Measurements from ENCODE around the gene CHST3.
"Not testable (repeated sequence)": the region's sequence is repeated elsewhere in the genome, so short reads cannot be mapped to it uniquely, and the experiment has no call there.

CHST3 gene

DNA sequence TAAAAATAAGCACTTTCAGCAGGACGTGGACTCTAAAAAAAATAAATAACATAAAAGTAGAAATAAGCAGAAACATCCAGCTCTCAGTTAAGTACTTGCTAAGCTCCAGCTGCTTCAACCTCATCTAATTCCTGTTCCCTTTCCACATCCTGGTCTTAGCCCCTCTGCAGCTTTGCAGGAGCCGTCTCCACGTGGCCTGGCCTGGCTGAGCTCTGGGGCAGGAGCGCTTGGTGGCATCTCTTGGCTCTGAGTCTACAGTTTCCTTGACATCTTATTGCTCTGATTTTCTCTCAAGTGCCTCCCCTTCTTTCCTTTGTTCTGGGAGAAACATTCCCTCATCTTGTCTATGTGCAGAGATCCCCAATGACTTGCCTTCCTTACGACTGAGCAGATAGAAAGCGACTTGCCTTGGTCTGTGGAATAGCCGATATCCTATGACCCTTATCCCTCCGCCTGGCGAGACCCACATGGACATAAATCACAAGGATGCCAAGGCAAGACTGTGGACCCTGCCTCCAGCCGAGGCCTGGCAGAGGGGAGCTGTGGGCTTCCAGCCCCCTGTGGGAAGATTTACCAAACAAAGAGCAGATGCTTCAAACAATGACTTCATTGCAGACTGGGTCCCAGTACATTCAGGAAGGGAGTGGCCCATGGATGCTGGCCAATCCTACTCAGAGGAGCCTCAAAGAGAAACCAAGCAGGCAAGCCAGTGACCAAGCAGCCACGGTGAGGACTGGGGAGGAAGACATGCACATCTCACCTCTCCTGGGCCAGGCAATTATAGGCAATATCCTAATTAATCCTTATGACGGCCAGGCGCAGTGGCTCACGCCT, 62.3 kb downstream of the CHST3 start:
- H3K4me3 ChIP-seq (ENCODE audit: low read depth, low read length): no peak overlapping the region
- TF ChIP-seq MAX (IDR thresholded peaks at IDR 0.05; ENCODE audit: low read depth, low read length): no peak
- TF ChIP-seq MYC (IDR thresholded peaks at IDR 0.05; ENCODE audit: low read depth, low read length): no peak
- TF ChIP-seq POLR2A (IDR thresholded peaks at IDR 0.05; ENCODE audit: extremely low read depth, insufficient read length): no peak
- TF ChIP-seq, protein P1, sequence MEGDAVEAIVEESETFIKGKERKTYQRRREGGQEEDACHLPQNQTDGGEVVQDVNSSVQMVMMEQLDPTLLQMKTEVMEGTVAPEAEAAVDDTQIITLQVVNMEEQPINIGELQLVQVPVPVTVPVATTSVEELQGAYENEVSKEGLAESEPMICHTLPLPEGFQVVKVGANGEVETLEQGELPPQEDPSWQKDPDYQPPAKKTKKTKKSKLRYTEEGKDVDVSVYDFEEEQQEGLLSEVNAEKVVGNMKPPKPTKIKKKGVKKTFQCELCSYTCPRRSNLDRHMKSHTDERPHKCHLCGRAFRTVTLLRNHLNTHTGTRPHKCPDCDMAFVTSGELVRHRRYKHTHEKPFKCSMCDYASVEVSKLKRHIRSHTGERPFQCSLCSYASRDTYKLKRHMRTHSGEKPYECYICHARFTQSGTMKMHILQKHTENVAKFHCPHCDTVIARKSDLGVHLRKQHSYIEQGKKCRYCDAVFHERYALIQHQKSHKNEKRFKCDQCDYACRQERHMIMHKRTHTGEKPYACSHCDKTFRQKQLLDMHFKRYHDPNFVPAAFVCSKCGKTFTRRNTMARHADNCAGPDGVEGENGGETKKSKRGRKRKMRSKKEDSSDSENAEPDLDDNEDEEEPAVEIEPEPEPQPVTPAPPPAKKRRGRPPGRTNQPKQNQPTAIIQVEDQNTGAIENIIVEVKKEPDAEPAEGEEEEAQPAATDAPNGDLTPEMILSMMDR (IDR thresholded peaks at IDR 0.05; ENCODE audit: low read depth, low read length): no peak
- no peak for DNase-seq (ENCODE audit: low read depth)

DNA sequence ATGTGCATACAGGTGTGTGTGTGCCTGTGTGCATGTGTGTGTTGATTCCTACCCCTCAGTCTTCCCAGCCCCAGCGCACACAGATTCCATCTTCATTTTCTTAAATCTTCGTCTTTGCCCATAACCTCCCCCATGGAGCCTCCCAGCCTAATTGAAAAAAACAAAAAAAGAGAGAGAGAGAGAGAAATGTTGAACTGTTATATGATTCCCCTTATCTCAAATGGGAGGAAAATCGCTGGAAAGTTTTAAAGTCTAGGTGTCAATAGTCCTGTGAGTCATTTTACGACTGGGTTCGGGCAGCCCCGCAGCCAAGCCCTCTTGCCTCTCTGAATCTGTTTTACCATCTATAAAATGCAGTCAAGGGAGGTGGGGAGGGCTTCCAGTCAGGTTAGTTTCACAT, 63.3 kb downstream of the CHST3 start:
- no peak for DNase-seq (ENCODE audit: low read depth)
- H3K4me3 ChIP-seq (ENCODE audit: low read depth, low read length): no peak overlapping the region
- no peak for TF ChIP-seq POLR2A (IDR thresholded peaks at IDR 0.05; ENCODE audit: extremely low read depth, insufficient read length)
- TF ChIP-seq, protein P1 (IDR thresholded peaks at IDR 0.05; ENCODE audit: low read depth, low read length): no peak
- no peak for TF ChIP-seq MAX (IDR thresholded peaks at IDR 0.05; ENCODE audit: low read depth, low read length)
- TF ChIP-seq MYC (IDR thresholded peaks at IDR 0.05; ENCODE audit: low read depth, low read length): no peak

DNA sequence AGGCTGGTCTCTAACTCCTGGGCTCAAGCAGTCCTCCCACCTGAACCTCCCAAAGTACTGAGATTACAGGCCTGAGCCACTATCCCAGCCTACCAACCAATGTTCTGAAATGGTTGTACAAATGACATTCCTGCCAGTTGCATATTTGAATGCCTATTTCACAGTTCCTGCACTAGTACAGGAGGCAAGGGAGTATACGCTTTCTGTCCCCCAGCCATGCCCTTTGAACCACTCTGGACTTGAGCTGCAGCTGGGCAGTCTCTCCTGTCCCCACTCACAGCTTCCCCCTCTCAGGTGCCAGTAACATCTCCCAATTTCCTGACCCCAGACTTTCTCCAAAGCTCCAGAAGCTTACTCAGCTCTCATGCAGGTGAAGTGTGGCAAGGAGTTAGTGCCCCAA, 65.2 kb downstream of the CHST3 start:
- no peak overlapping the region for H3K4me3 ChIP-seq (ENCODE audit: low read depth, low read length)
- TF ChIP-seq, protein P1 (IDR thresholded peaks at IDR 0.05; ENCODE audit: low read depth, low read length): no peak
- no peak for TF ChIP-seq MYC (IDR thresholded peaks at IDR 0.05; ENCODE audit: low read depth, low read length)
- TF ChIP-seq POLR2A (IDR thresholded peaks at IDR 0.05; ENCODE audit: extremely low read depth, insufficient read length): no peak
- TF ChIP-seq MAX (IDR thresholded peaks at IDR 0.05; ENCODE audit: low read depth, low read length): no peak
- no peak for DNase-seq (ENCODE audit: low read depth)

GRCh38 chr10:72030762-72031543, 66.8 kb downstream of the CHST3 start:
- no peak for TF ChIP-seq MAX (IDR thresholded peaks at IDR 0.05; ENCODE audit: low read depth, low read length)
- TF ChIP-seq, protein P1 (IDR thresholded peaks at IDR 0.05; ENCODE audit: low read depth, low read length): no peak
- DNase-seq (ENCODE audit: low read depth): no peak

DNA sequence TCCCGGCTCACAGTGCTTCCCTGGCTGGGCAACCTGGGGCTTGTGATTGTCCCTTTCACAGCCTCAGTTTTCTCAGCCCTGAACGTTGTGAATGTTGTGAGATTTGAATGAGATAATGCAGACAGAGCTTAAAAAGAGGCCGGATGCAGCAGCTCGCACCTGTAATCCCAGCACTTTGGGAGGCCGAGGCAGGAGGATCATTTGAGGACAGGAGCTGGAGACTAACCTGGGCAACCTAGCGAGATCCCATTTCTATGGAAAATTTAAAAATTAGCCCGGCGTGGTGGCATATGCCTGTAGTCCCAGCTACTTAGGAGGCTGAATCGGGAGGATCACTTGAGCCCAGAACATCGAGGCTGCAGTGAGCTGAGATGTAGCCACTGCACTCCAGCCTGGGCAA, 67.5 kb downstream of the CHST3 start:
- no peak for DNase-seq (ENCODE audit: low read depth)
- no peak overlapping the region for H3K4me3 ChIP-seq (ENCODE audit: low read depth, low read length)
- TF ChIP-seq, protein P1 (IDR thresholded peaks at IDR 0.05; ENCODE audit: low read depth, low read length): no peak

More at GRCh38 chr10:72030762-72031543, 66.8 kb downstream of the CHST3 start:
- no peak overlapping the region for H3K4me3 ChIP-seq (ENCODE audit: low read depth, low read length)

GRCh38 chr10:72032409-72033162, 68.4 kb downstream of the CHST3 start:
- DNase-seq (ENCODE audit: low read depth): not testable (repeated sequence)

More at GRCh38 chr10:72032409-72033162, 68.4 kb downstream of the CHST3 start:
- H3K4me3 ChIP-seq (ENCODE audit: low read depth, low read length): not testable (repeated sequence)

Measured in NB4 (cell line).